A549 (cell line): ENCODE data around the gene SELPLG. TPM values are rescaled to one million over a fixed set of nuclear protein-coding genes. Genes with fewer than 3 reads are reported as not detected.

Experiments used
- ATAC-seq, 2 experiments: fragments of 200-7000 bp in 1 of 2; fragments of >200 bp in 1 of 2; cut with Nextera tagmentation in 1 of 2; cut with Tn5 transposase in 1 of 2; 3 replicates each; pipeline versions ENCODE4 v1.8.0 to v1.9.1; 2018 to 2020; ENCODE audit warnings: mild to moderate bottlenecking in 1 of 2, moderate library complexity in 1 of 2
- CTCF ChIA-PET: fragments of 300-600 bp; sonication (Branson Sonifier 250); formaldehyde crosslinking; extraction: SDS; loops from one replicate; lab custom pipeline; 2021; ENCODE audit warnings: antibody characterized with exemption, inconsistent platforms; lab: Yijun Ruan, JAX
- POLR2A ChIA-PET: fragments of 350-600 bp; formaldehyde crosslinking; extraction: SDS; loops from one replicate; lab custom pipeline; 2021; ENCODE audit warnings: antibody characterized with exemption, inconsistent platforms; lab: Yijun Ruan, JAX
- DNase-seq, 2 experiments: peaks; one replicate each; pipeline versions ENCODE4 v3.0.0 to v3.0.0-alpha.2; 2011 to 2016; ENCODE audit warnings: low read depth in 1 of 2, low spot score in 1 of 2
- FAIRE-seq: peaks from 2 replicates; lab custom pipeline; 2011; peaks lifted over from hg19 to GRCh38; lab: Jason Lieb, UNC
- H3K27ac ChIP-seq, 2 experiments: fragments of >200 bp; sonication (Bioruptor Twin); formaldehyde crosslinking; 3 replicates each; pipeline ENCODE4 v1.5.1; 2016 to 2017
- H3K4me1 ChIP-seq: fragments of >200 bp; sonication (Bioruptor Twin); formaldehyde crosslinking; 3 replicates; pipeline ENCODE4 v1.6.1; 2016
- H3K4me2 ChIP-seq: fragments of >200 bp; sonication (Bioruptor Twin); formaldehyde crosslinking; 3 replicates; pipeline ENCODE4 v1.6.1; 2016
- H3K4me3 ChIP-seq: fragments of >200 bp; sonication (Bioruptor Twin); formaldehyde crosslinking; 3 replicates; pipeline ENCODE4 v1.5.1; 2016
- H3K9me3 ChIP-seq: fragments of >200 bp; sonication (Bioruptor Twin); formaldehyde crosslinking; 3 replicates; pipeline ENCODE4 v1.6.1; 2016
- CBX2 ChIP-seq: fragments of 200-600 bp; sonication (generic); IDR thresholded peaks from 2 replicates; pipeline ENCODE4 v1.6.1; 2016; ENCODE audit warnings: low read depth, mild to moderate bottlenecking, borderline replicate concordance
- CEBPB ChIP-seq, 2 experiments: fragments of >200 bp in 1 of 2; sonication (Bioruptor Twin) in 1 of 2; formaldehyde crosslinking in 1 of 2; IDR thresholded peaks; 2 replicates each; pipeline ENCODE4 v1.6.1; 2012 to 2016
- CHD4 ChIP-seq: fragments of 200-600 bp; sonication (generic); IDR thresholded peaks from 2 replicates; pipeline ENCODE4 v1.6.1; 2016; ENCODE audit warnings: antibody characterized with exemption, mild to moderate bottlenecking, borderline replicate concordance
- CTCF ChIP-seq: fragments of >200 bp; sonication (Bioruptor Twin); formaldehyde crosslinking; IDR thresholded peaks from 3 replicates; pipeline ENCODE4 v1.5.1; 2016
- ESRRA ChIP-seq: fragments of 150-350 bp; IDR thresholded peaks from 2 replicates; pipeline ENCODE4 v1.6.1; 2014; ENCODE audit warnings: mild to moderate bottlenecking, low read length, borderline replicate concordance
- FOSL2 ChIP-seq, 2 experiments: fragments of 450-650 bp in 1 of 2; fragments of >200 bp in 1 of 2; sonication (Bioruptor Twin) in 1 of 2; formaldehyde crosslinking; IDR thresholded peaks; 2 replicates each; pipeline versions ENCODE4 v1.5.0 to v1.6.1; 2016 to 2020; ENCODE audit warnings: mild to moderate bottlenecking in 1 of 2, moderate library complexity in 1 of 2
- GATA3 ChIP-seq: IDR thresholded peaks from 2 replicates; pipeline ENCODE4 v1.6.1; 2012; ENCODE audit warnings: borderline replicate concordance
- HDAC2 ChIP-seq: fragments of 200-600 bp; sonication (generic); IDR thresholded peaks from 2 replicates; pipeline ENCODE4 v1.6.1; 2016
- HOXB13 ChIP-seq: fragments of 250-450 bp; sonication (Bioruptor Pico); IDR thresholded peaks from 2 replicates; pipeline ENCODE4 v1.5.0; 2020; ENCODE audit warnings: low read depth, mild to moderate bottlenecking, moderate library complexity
- HOXB5 ChIP-seq: fragments of 250-450 bp; sonication (Bioruptor Pico); IDR thresholded peaks from 2 replicates; pipeline ENCODE4 v1.5.0; 2020; ENCODE audit warnings: mild to moderate bottlenecking, moderate library complexity
- JUN ChIP-seq, 2 experiments: fragments of >200 bp; sonication (Bioruptor Twin); formaldehyde crosslinking; IDR thresholded peaks; 2 replicates in 1 of 2; 3 replicates in 1 of 2; pipeline ENCODE4 v1.6.1; 2016 to 2017
- KDM1A ChIP-seq: fragments of 200-600 bp; sonication (generic); IDR thresholded peaks from 2 replicates; pipeline ENCODE4 v1.6.1; 2016; ENCODE audit warnings: low read depth, mild to moderate bottlenecking
- KDM5A ChIP-seq: fragments of 200-600 bp; sonication (generic); IDR thresholded peaks from 2 replicates; pipeline ENCODE4 v1.6.1; 2016; ENCODE audit warnings: antibody characterized with exemption, mild to moderate bottlenecking
- MAX ChIP-seq: IDR thresholded peaks from 2 replicates; pipeline ENCODE4 v1.6.1; 2012
- NFE2L2 ChIP-seq: fragments of 150-350 bp; conservative IDR thresholded peaks from 2 replicates; pipeline ENCODE4 v1.6.1; 2014; ENCODE audit warnings: low read length
- RAD21 ChIP-seq, 2 experiments: fragments of >200 bp in 1 of 2; sonication (Bioruptor Twin) in 1 of 2; formaldehyde crosslinking in 1 of 2; IDR thresholded peaks in 1 of 2; conservative IDR thresholded peaks in 1 of 2; 2 replicates in 1 of 2; 3 replicates in 1 of 2; pipeline ENCODE4 v1.6.1; 2012 to 2018; ENCODE audit warnings: inconsistent platforms in 1 of 2
- RARB ChIP-seq: fragments of 250-450 bp; sonication (Bioruptor Pico); IDR thresholded peaks from 2 replicates; pipeline ENCODE4 v1.8.0; 2021; ENCODE audit warnings: mild to moderate bottlenecking, moderate library complexity
- RCOR1 ChIP-seq: fragments of 150-350 bp; IDR thresholded peaks from 2 replicates; pipeline ENCODE4 v1.6.1; 2014; ENCODE audit warnings: antibody characterized with exemption, low read length, low read depth
- RNF2 ChIP-seq: fragments of 200-600 bp; sonication (generic); IDR thresholded peaks from 2 replicates; pipeline ENCODE4 v1.6.1; 2016; ENCODE audit warnings: low read depth, mild to moderate bottlenecking, antibody characterized with exemption, moderate library complexity, borderline replicate concordance
- ZFP36 ChIP-seq: fragments of 450-650 bp; IDR thresholded peaks from 2 replicates; pipeline ENCODE4 v1.6.1; 2014; ENCODE audit warnings: borderline replicate concordance; ENCODE audit not compliant: partially characterized antibody
- ZNF302 ChIP-seq: fragments of 250-450 bp; sonication (Bioruptor Pico); IDR thresholded peaks from 2 replicates; pipeline ENCODE4 v1.9.0; 2021; ENCODE audit warnings: inconsistent platforms, mild to moderate bottlenecking, moderate library complexity
- WGBS: methylation state at CpG from one replicate; pipeline ENCODE4 v1.1.6; 2017; ENCODE audit errors: missing lambda C conversion rate; 5-methylcytosine and 5-hydroxymethylcytosine counted together
- polyA plus RNA-seq, 4 experiments: library from polyadenylated mRNA; depleted of rRNA in 3 of 4; stranded (reverse); fragments of >200 nt; fragmentation: RNase III in 1 of 4; extraction: RNeasy Plus Mini Kit Qiagen cat#74134 plus additional on column Dnase treatment in 1 of 4; gene quantifications; 2 replicates in 3 of 4; 3 replicates in 1 of 4; pipeline ENCODE4 v1.2.3, GENCODE V29; 2011 to 2017
- TF ChIP-seq, protein P1 (sequence below): fragments of 250-450 bp; sonication (Bioruptor Pico); IDR thresholded peaks from 2 replicates; pipeline ENCODE4 v1.5.0; 2021; ENCODE audit warnings: mild to moderate bottlenecking, moderate library complexity, borderline replicate concordance
- TF ChIP-seq, protein P2 (sequence below): fragments of 150-350 bp; IDR thresholded peaks from 2 replicates; pipeline ENCODE4 v1.6.1; 2014; ENCODE audit warnings: low read depth, mild to moderate bottlenecking, low read length

SELPLG gene
- polyA plus RNA-seq, 2 of the 4 experiments (the other 2 are of a cell fraction), result 0.17 to 0.67 TPM

- peak; percentile 49 to 64; a peak in 5 of 6 replicates for ATAC-seq
- no peak for FAIRE-seq
- WGBS, result 56% methylated on average over 5 of the region's 5 CpGs
- H3K9me3 ChIP-seq, result no peaks in the 10 kb centered on the region
- TF ChIP-seq ESRRA (no peak), KDM1A (no peak), KDM5A (no peak), RNF2 (no peak), ZNF302 (CRISPR knock-in tag) (no peak), CEBPB (IDR thresholded peaks at IDR 0.05) (no peak), RAD21 (conservative IDR thresholded peaks at IDR 0.05 in 1 of 2, IDR thresholded peaks at IDR 0.05 in 1 of 2) (peak in 1 of 2 experiments; percentile 18; a peak in 1 of 5 replicates), HOXB5 (CRISPR knock-in tag) (no peak), ZFP36 (no peak), FOSL2 (IDR thresholded peaks at IDR 0.05) (no peak), FOSL2 (CRISPR knock-in tag; IDR thresholded peaks at IDR 0.05) (peak; percentile 78), NFE2L2 (no peak), GATA3 (no peak), CBX2 (no peak), HDAC2 (no peak), HOXB13 (CRISPR knock-in tag) (no peak), CHD4 (no peak), JUN (IDR thresholded peaks at IDR 0.05) (no peak), RARB (CRISPR knock-in tag) (no peak), RCOR1 (no peak), MAX (0 out of 2 replicates have a peak, but pooled peaks have one; percentile 21), CTCF (peak; percentile 33)
- TF ChIP-seq, protein P1, sequence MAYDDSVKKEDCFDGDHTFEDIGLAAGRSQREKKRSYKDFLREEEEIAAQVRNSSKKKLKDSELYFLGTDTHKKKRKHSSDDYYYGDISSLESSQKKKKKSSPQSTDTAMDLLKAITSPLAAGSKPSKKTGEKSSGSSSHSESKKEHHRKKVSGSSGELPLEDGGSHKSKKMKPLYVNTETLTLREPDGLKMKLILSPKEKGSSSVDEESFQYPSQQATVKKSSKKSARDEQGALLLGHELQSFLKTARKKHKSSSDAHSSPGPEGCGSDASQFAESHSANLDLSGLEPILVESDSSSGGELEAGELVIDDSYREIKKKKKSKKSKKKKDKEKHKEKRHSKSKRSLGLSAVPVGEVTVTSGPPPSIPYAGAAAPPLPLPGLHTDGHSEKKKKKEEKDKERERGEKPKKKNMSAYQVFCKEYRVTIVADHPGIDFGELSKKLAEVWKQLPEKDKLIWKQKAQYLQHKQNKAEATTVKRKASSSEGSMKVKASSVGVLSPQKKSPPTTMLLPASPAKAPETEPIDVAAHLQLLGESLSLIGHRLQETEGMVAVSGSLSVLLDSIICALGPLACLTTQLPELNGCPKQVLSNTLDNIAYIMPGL (CRISPR knock-in tag), result no peak
- TF ChIP-seq, protein P2, sequence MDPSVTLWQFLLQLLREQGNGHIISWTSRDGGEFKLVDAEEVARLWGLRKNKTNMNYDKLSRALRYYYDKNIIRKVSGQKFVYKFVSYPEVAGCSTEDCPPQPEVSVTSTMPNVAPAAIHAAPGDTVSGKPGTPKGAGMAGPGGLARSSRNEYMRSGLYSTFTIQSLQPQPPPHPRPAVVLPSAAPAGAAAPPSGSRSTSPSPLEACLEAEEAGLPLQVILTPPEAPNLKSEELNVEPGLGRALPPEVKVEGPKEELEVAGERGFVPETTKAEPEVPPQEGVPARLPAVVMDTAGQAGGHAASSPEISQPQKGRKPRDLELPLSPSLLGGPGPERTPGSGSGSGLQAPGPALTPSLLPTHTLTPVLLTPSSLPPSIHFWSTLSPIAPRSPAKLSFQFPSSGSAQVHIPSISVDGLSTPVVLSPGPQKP, result no peak
- H3K4me3 ChIP-seq, result no peak overlapping the region
- POLR2A ChIA-PET, result no interaction called here
- peaks cover 19% of the 10 kb centered on the region for H3K4me1 ChIP-seq
- H3K4me2 ChIP-seq, result 0 out of 3 replicates have a peak overlapping the region, but pooled peaks have one; percentile 2
- peak overlapping the region in 1 of 2 experiments; percentile 59; a peak in 1 of 6 replicates for H3K27ac ChIP-seq
- CTCF ChIA-PET, result interaction anchor here (0.7 to 20.7 kb wide), 7 partner anchors 23 to 359 kb away, joined by 3 to 533 read pairs (median 3); partner anchors contain the start of genes ISCU and SART3
- DNase-seq, result peak; percentile 52 to 55
Measured at GRCh38 chr12:108611884-108612415, 21.7 kb downstream of the SELPLG start.
